ENCODE measurements around the gene CCDC141. TPM values are rescaled to one million over a fixed set of nuclear protein-coding genes. Genes with fewer than 3 reads are reported as not detected.

CCDC141 gene
- total RNA-seq, 1 experiment from 2014 or later, result 11.5 TPM

- intact Hi-C loops (cut with micrococcal nuclease; ENCODE audit: unreplicated experiment), result no loop called here
- H3K4me1 Mint-ChIP-seq (ENCODE audit: low read depth, unreplicated experiment), result no peaks in the 10 kb centered on the region
- no peaks in the 10 kb centered on the region for H3K9me3 ChIP-seq
- no peaks in the 10 kb centered on the region for H3K4me1 ChIP-seq
- CTCF ChIA-PET, result no interaction called here
- BruUV-seq (replicated peaks), result no TSS peak
- H3K9me3 Mint-ChIP-seq (ENCODE audit: unreplicated experiment), result no peaks in the 10 kb centered on the region
- no peak overlapping the region for H3K27ac Mint-ChIP-seq (ENCODE audit: unreplicated experiment)
- POLR2A ChIA-PET, result no interaction called here
- H3K27me3 Mint-ChIP-seq (ENCODE audit: insufficient read depth, unreplicated experiment), result no peaks in the 10 kb centered on the region
- no peaks in the 10 kb centered on the region for H3K27me3 ChIP-seq (replicated peaks; ENCODE audit: control insufficient read depth, insufficient read depth, low read length)
- no peak for DNase-seq
- TF ChIP-seq CTCF (IDR thresholded peaks at IDR 0.05; ENCODE audit: insufficient read depth in 1 of 2, low read depth in 1 of 2, low read length in 1 of 2, severe bottlenecking in 1 of 2, unreplicated experiment in 1 of 2), result no peak
- H3K36me3 Mint-ChIP-seq (ENCODE audit: insufficient read depth, unreplicated experiment), result no peaks in the 10 kb centered on the region
- H3K4me3 Mint-ChIP-seq (ENCODE audit: unreplicated experiment), result no peak overlapping the region
- H3K4me3 ChIP-seq (ENCODE audit: low read depth, low read length), result no peak overlapping the region
- H3K36me3 ChIP-seq (ENCODE audit: control insufficient read depth, insufficient read depth, low read length), result no peaks in the 10 kb centered on the region
Observed at GRCh38 chr2:178811901-178812300, 238.0 kb downstream of the CCDC141 start.

- Histone ChIP-seq H3K27me3 (replicated peaks; ENCODE audit: control insufficient read depth, insufficient read depth, low read length) (no peaks in the 10 kb centered on the region), H3K9me3 (no peaks in the 10 kb centered on the region), H3K36me3 (ENCODE audit: control insufficient read depth, insufficient read depth, low read length) (no peaks in the 10 kb centered on the region), H3K4me3 (ENCODE audit: low read depth, low read length) (no peak overlapping the region), H3K4me1 (no peaks in the 10 kb centered on the region)
- no peak overlapping the region for H3K4me3 Mint-ChIP-seq (ENCODE audit: unreplicated experiment)
- no peaks in the 10 kb centered on the region for H3K27me3 Mint-ChIP-seq (ENCODE audit: insufficient read depth, unreplicated experiment)
- H3K27ac Mint-ChIP-seq (ENCODE audit: unreplicated experiment), result no peak overlapping the region
- no peaks in the 10 kb centered on the region for H3K36me3 Mint-ChIP-seq (ENCODE audit: insufficient read depth, unreplicated experiment)
- intact Hi-C loops (cut with micrococcal nuclease; ENCODE audit: unreplicated experiment), result no loop called here
- no peak for DNase-seq
- TF ChIP-seq CTCF (IDR thresholded peaks at IDR 0.05; ENCODE audit: insufficient read depth in 1 of 2, low read depth in 1 of 2, low read length in 1 of 2, severe bottlenecking in 1 of 2, unreplicated experiment in 1 of 2), result no peak
- CTCF ChIA-PET, result no interaction called here
- BruUV-seq (replicated peaks), result no TSS peak
- POLR2A ChIA-PET, result interaction anchor here (0.6 kb wide), 1 partner anchor 288 kb away, joined by 5 read pairs; no protein-coding TSS in a partner anchor
- no peaks in the 10 kb centered on the region for H3K9me3 Mint-ChIP-seq (ENCODE audit: unreplicated experiment)
- no peaks in the 10 kb centered on the region for H3K4me1 Mint-ChIP-seq (ENCODE audit: low read depth, unreplicated experiment)
Observed at GRCh38 chr2:178811045-178811444, 238.9 kb downstream of the CCDC141 start.

- H3K27ac Mint-ChIP-seq (ENCODE audit: unreplicated experiment), result no peak overlapping the region
- Histone ChIP-seq H3K4me3 (ENCODE audit: low read depth, low read length) (no peak overlapping the region), H3K9me3 (no peaks in the 10 kb centered on the region), H3K4me1 (no peaks in the 10 kb centered on the region), H3K27me3 (replicated peaks; ENCODE audit: control insufficient read depth, insufficient read depth, low read length) (no peaks in the 10 kb centered on the region), H3K36me3 (ENCODE audit: control insufficient read depth, insufficient read depth, low read length) (no peaks in the 10 kb centered on the region)
- TF ChIP-seq CTCF (IDR thresholded peaks at IDR 0.05; ENCODE audit: insufficient read depth in 1 of 2, low read depth in 1 of 2, low read length in 1 of 2, severe bottlenecking in 1 of 2, unreplicated experiment in 1 of 2), result no peak
- H3K4me3 Mint-ChIP-seq (ENCODE audit: unreplicated experiment), result no peak overlapping the region
- BruUV-seq (replicated peaks), result no TSS peak
- ChIA-PET POLR2A (no interaction called here), CTCF (no interaction called here)
- H3K27me3 Mint-ChIP-seq (ENCODE audit: insufficient read depth, unreplicated experiment), result no peaks in the 10 kb centered on the region
- intact Hi-C loops (cut with micrococcal nuclease; ENCODE audit: unreplicated experiment), result no loop called here
- no peak for DNase-seq
- no peaks in the 10 kb centered on the region for H3K36me3 Mint-ChIP-seq (ENCODE audit: insufficient read depth, unreplicated experiment)
- H3K9me3 Mint-ChIP-seq (ENCODE audit: unreplicated experiment), result no peaks in the 10 kb centered on the region
- H3K4me1 Mint-ChIP-seq (ENCODE audit: low read depth, unreplicated experiment), result no peaks in the 10 kb centered on the region
Observed at GRCh38 chr2:178810422-178810821, 239.5 kb downstream of the CCDC141 start.

Measured in Caco-2 (cell line).